Placental epithelial cell (primary cell): ENCODE results near the gene ZNF45. TPM values are rescaled to one million over a fixed set of nuclear protein-coding genes. Genes with fewer than 3 reads are reported as not detected.

Experiments
- small RNA-seq: library from RNA; depleted of rRNA; stranded (forward); fragments of <200 nt; gene quantifications from one replicate; pipeline ENCODE3, GENCODE V24; 2012
- total RNA-seq: library from RNA; depleted of rRNA; stranded (reverse); fragments of >200 nt; gene quantifications from 2 replicates; pipeline ENCODE4 v1.2.3, GENCODE V29; 2012

ZNF45 gene
- 14.3 and 18.1 TPM in 2 replicates for total RNA-seq

DNA sequence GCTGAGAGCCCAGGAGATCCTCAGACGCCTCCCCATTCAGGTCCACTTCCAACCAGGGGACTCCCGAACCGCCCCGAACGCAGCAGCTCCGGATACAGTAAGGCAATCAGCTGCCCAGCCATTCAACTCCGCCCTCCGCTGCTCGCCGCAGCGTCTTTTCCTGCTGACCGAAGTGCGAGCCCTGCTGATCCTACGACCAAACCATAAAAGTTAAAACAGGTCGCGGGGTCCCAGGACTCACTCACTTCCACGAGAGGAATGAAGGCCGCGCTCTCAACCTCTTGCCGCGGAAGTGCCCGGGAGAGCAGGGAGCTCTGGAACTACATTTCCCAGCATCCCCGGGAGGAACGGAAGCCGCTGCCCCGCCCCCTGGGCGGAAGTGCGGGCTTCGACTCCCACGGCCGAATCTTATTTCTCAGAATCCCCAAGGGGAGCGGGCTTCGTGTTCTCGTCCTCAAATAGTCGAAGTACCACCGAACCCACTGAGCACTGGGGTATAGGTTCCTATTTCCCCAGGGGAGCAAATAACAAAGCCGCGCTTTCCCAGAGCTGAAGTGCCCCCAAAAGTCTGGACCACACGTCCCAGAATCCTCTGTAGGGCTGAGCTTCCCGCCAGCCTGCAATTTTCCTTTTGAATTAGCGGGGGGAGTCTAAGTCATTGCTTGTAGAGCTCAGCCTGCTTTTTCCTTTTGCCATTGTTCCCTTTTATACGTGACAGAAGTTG, at the start of gene ZNF45:
TSS of gene ZNF45 (minus strand) at position 298 of the 724 bp plus-strand sequence. CDS start 13,097 bp downstream, outside the sequence.

DNA sequence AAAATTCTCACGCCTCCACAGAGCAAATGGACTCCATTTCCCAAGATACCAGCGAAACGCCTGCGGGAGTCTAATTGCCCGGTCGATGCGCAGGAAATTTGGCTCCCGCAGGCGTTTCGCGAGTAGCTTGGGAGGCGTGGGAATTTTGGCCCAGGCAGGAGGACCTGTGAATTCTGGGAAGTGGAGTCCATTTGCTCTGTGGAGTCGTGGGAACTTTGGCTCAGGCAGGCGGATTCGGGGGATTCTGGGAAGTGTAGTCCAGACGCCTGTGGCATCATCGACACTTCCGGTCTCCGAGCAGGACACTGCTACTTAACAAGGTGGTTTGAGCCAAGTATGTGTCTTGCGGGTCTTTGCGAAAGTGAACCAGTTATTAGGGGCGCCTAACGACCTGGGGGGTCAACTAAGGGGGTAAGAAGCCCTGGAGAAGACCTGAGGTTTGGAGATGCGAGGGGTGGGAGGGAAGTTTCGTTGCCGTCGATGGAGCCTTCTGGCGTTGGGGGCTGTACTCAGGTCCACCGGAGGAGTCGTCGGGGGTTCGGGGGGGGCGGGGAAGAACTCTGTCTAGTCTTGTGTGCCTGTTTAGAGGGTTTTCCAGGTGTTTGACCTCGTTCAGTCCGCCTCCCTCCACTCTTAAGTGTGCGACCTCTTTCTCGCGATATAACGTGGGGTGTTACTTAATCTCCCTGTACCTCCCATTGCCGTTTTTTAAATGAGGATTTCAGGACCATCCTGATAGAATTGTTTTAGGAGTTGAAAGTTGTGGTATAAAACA, 49.0 kb upstream of the ZNF45 start, which contains the start of gene ZNF155:
TSS of gene ZNF155 (plus strand) at position 277 of the 775 bp plus-strand sequence. CDS start 4,356 bp downstream, outside the sequence.

DNA sequence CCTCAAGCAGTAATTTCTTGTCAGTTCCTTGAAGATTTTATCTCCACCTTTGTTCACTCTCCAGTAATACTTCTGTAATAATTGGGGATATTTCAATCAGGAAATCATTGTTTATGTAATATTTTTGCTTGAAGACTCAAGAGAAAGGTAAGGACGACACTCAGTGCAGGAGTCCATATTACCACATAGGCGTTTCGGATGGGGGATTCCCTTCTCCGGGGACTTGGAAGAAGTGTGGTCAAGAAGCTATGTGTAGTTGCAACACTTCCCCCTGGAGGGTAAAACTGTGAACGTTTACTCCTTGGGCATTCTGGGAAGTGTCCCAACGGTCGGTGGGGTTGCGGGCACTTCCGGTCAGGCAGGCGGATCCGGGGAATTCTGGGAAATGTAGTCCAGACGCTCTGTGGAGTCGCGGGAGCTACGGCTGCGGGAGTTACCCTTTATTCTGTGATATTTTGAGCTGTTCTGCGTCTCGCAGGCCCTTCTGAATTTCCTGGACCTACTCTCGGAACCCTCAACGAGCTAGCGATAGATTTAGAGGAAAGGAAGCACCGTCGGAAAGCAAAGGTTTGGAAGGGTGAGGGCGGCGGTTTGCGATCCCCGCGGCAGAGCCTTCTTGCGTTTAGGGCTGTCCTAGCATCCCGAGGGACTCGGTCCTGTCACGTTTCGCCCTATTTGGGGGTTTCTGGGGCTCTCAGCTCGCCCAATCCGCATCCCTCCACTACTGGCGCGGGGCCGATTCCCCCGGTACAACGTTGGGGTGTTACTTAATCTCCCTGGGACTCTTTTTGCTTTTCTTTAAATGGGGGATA, 16.0 kb upstream of the ZNF45 start, which contains the start of gene ZNF221:
TSS of gene ZNF221 (plus strand) at position 395 of the 812 bp plus-strand sequence. CDS start 11,499 bp downstream, outside the sequence.

DNA sequence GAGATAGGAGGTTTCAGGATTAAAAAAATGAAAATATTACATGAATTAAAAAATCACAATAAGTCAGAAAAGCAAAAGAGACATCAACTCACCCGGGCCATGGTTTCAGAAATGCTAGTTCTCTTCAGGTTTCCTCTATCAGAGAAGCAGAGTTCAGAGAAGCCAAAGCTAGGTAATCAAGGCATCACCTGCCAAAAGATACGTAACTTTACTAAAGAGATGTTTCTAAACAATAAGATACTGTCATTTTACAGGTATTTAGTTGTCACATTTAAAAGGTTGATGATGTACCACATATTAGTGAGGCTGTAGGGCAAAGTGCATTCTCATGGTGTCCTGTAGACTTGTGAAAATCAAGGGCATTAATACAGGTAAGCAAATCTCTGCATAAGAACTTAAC, 51.2 kb downstream of the ZNF45 start, which contains the start of gene ZNF404:
TSS of gene ZNF404 (minus strand) at position 101 of the 400 bp plus-strand sequence.

Small RNA genes lying within 50 kb of the gene (small RNA-seq; reads per million reads assigned to genes)
- not detected for gene AC006213.5

Other genes starting within 250 kb of the ZNF45 start
- gene IRGC, start 219.2 kb downstream of the ZNF45 start, total RNA-seq: not detected in 2 replicates
- 17.5 and 27.1 TPM in 2 replicates for gene SMG9, start 180.3 kb downstream of the ZNF45 start, total RNA-seq
- 85.2 and 95.4 TPM in 2 replicates for gene KCNN4, start 154.3 kb downstream of the ZNF45 start, total RNA-seq
- 10.8 and 12.2 TPM in 2 replicates for gene LYPD5, start 132.8 kb downstream of the ZNF45 start, total RNA-seq
- gene ZNF283, start 108.0 kb downstream of the ZNF45 start, total RNA-seq: 14.7 and 18.8 TPM in 2 replicates
- 1.4 and 4.3 TPM in 2 replicates for gene ZNF404, start 51.3 kb downstream of the ZNF45 start, total RNA-seq
- 7.0 and 7.9 TPM in 2 replicates for gene ZNF221, start 15.9 kb upstream of the ZNF45 start, total RNA-seq
- 6.3 and 7.1 TPM in 2 replicates for gene ZNF155, start 48.9 kb upstream of the ZNF45 start, total RNA-seq
- gene ZNF230, start 67.7 kb upstream of the ZNF45 start, total RNA-seq: 3.6 and 7.1 TPM in 2 replicates
- 4.3 and 6.0 TPM in 2 replicates for gene ZNF222, start 90.1 kb upstream of the ZNF45 start, total RNA-seq
- gene ZNF223, start 116.8 kb upstream of the ZNF45 start, total RNA-seq: 7.5 and 7.9 TPM in 2 replicates
- 4.8 and 5.1 TPM in 2 replicates for gene ZNF284, start 136.9 kb upstream of the ZNF45 start, total RNA-seq
- gene ZNF224, start 159.1 kb upstream of the ZNF45 start, total RNA-seq: 26.7 and 40.0 TPM in 2 replicates
- 4.4 and 8.6 TPM in 2 replicates for gene ZNF225, start 178.1 kb upstream of the ZNF45 start, total RNA-seq
- 11.0 and 13.7 TPM in 2 replicates for gene ZNF234, start 206.3 kb upstream of the ZNF45 start, total RNA-seq
- gene ZNF226, start 229.8 kb upstream of the ZNF45 start, total RNA-seq: 12.0 and 26.7 TPM in 2 replicates